Measurements from ENCODE around the gene ZNF45.

Gene ZNF45

DNA sequence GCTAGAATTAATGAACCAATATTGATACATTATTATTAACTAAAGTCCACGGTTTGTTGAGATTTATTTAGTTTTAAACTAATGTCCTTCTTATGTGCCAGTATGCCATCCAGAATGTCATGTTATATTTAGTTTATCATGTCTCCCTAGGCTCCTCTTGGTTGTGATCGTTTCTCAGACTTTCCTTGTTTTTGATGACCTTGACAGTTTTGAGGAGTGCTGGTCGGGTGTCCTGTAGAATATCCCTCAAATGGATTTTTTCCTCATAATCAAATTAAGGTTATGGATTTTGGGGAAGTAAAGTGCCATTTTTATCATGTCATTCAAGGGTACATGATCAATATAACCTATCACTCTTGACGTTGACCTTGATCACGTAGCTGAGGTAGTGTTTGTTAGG is 6.1 kb upstream of the ZNF45 start:
- TF ChIP-seq JUND (IDR thresholded peaks at IDR 0.05; ENCODE audit: low read depth), result no peak
- in situ Hi-C loops (cut with HindIII; ENCODE audit: low pct_unique_long_range_greater_than_20kb, low sequenced_read_pairs), result no loop called here
- DNase-seq (ENCODE audit: low read depth in 1 of 2, low spot score in 1 of 2), result no peak

DNA sequence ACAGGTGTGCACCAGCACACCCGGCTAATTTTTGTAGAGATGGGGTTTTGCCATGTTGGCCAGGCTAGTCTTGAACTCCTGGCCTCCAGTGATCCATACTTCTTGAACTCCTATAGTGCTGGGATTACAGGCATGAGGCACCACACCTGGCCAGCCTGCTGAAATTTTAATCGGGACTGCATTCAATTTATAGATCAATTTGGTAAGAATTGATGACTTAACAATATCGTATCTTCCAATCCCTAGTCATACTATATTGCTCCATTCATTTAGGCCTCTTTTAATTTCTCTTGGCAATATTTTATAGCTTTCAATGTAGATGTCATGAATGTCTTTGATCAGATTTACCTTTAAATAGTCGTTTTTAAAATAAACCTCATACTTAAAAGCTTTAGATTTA is 5.6 kb upstream of the ZNF45 start:
- DNase-seq (ENCODE audit: low read depth in 1 of 2, low spot score in 1 of 2), result no peak
- in situ Hi-C loops (cut with HindIII; ENCODE audit: low pct_unique_long_range_greater_than_20kb, low sequenced_read_pairs), result no loop called here
- no peak for TF ChIP-seq JUND (IDR thresholded peaks at IDR 0.05; ENCODE audit: low read depth)

DNA sequence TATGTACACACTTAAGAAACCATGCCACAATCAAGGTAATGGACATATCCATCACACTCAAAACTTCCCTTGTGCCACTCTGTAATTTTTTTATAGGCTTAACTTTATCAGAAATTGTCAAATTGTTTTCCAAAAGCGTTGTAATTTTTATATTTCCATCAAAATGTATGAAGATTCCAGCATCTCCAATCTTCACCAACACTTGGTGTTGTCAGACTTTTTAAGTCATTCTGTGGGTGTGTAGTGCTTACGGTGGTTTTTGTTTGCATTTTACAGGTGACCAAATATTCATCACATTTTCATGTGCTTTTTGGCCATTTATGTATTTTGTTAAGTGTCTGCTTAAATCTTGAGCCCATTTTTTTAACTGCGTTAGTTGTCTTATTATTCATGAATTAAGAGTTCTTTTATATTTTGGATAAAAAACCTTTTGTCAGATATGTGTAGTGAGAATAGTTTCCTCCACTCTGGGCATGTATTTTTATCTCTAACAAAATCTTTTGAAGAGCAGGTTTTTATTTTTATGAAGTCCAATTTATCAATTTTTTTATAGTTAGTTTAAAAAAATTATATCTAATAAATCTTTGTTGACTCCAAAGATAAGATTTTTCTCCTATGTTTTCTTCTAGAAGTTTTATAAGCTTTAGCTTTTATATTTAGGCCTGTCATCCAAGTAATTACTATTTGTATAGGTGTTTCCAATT is 4.6 kb upstream of the ZNF45 start:
- no peak for DNase-seq (ENCODE audit: low read depth in 1 of 2, low spot score in 1 of 2)
- in situ Hi-C loops (cut with HindIII; ENCODE audit: low pct_unique_long_range_greater_than_20kb, low sequenced_read_pairs), result no loop called here
- no peak for TF ChIP-seq JUND (IDR thresholded peaks at IDR 0.05; ENCODE audit: low read depth)

DNA sequence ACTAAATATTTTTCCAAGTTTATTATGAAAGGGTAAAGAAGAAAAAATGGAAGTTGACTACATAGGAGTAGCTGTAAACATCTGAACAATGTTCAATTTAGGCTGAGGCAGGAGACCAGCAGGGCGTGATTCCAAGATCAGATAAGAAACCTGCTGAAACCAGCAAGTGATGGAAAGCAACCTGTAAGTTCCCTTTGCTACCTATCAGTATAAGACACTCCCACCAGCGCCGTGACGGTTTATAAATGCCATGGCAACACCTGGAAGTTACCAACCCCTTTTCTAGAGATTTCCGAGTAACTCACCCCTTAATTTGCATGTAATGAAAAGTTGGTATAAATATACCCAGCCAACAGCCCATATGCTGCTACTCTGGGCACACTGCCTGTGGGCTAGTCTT is 1.1 kb upstream of the ZNF45 start:
- peak in 1 of 2 experiments; percentile 27 for DNase-seq (ENCODE audit: low read depth in 1 of 2, low spot score in 1 of 2)
- in situ Hi-C loops (cut with HindIII; ENCODE audit: low pct_unique_long_range_greater_than_20kb, low sequenced_read_pairs), result no loop called here

GRCh38 chr19:43934055-43934984 is 762 bp downstream of the ZNF45 start:
- no peak for TF ChIP-seq JUND (IDR thresholded peaks at IDR 0.05; ENCODE audit: low read depth)
- DNase-seq (ENCODE audit: low read depth in 1 of 2, low spot score in 1 of 2), result no peak
- in situ Hi-C loops (cut with HindIII; ENCODE audit: low pct_unique_long_range_greater_than_20kb, low sequenced_read_pairs), result no loop called here

More for the DNA sequence above, 1.1 kb upstream of the ZNF45 start:
- TF ChIP-seq JUND (IDR thresholded peaks at IDR 0.05; ENCODE audit: low read depth), result no peak

DNA sequence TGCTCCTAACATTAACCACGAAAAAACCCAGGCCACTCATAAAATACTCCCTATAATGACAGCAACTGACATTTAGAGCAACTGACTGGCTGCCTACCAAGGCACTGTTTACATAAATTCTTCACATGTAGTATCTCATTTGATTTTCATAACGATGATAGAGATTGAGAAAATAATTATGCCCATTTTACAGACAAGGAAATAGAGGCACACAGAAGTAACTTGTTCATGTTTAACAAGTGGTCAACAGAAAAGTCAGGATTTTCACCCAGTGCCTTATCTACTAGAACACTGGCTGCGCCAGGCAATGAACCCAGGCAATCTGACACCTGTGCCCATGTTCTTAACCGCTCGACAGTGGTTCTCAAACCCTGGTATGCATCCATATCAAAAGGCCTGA is 6.3 kb downstream of the ZNF45 start:
- DNase-seq (ENCODE audit: low read depth in 1 of 2, low spot score in 1 of 2), result no peak
- TF ChIP-seq JUND (IDR thresholded peaks at IDR 0.05; ENCODE audit: low read depth), result no peak
- in situ Hi-C loops (cut with HindIII; ENCODE audit: low pct_unique_long_range_greater_than_20kb, low sequenced_read_pairs), result no loop called here

GRCh38 chr19:43923875-43924274 is 11.2 kb downstream of the ZNF45 start:
- no peak for DNase-seq (ENCODE audit: low read depth in 1 of 2, low spot score in 1 of 2)
- in situ Hi-C loops (cut with HindIII; ENCODE audit: low pct_unique_long_range_greater_than_20kb, low sequenced_read_pairs), result no loop called here
- TF ChIP-seq JUND (IDR thresholded peaks at IDR 0.05; ENCODE audit: low read depth), result no peak

- in situ Hi-C loops (cut with HindIII; ENCODE audit: low pct_unique_long_range_greater_than_20kb, low sequenced_read_pairs), result no loop called here
Measured at GRCh38 chr19:43914051-43914450, 21.0 kb downstream of the ZNF45 start.

DNA sequence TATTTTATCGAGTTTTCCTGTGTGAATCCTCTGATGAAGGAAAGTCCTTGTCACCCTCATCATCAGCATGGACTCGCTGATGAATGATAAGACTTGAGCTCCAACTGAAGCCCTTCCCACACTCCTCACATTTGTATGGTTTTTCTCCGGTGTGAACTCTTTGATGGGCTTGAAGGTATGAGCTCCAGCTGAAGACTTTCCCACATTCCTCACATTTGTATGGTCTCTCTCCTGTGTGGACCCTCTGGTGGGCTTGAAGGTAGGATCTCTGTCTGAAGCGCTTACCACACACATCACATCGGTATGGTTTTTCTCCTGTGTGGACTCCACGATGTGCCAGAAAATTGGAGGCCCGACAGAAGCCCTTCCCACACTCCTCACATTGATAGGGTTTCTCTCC is 21.7 kb downstream of the ZNF45 start:
- DNase-seq (ENCODE audit: low read depth in 1 of 2, low spot score in 1 of 2), result no peak
- in situ Hi-C loops (cut with HindIII; ENCODE audit: low pct_unique_long_range_greater_than_20kb, low sequenced_read_pairs), result no loop called here
- no peak for TF ChIP-seq JUND (IDR thresholded peaks at IDR 0.05; ENCODE audit: low read depth)

More at GRCh38 chr19:43914051-43914450, 21.0 kb downstream of the ZNF45 start:
- DNase-seq (ENCODE audit: low read depth in 1 of 2, low spot score in 1 of 2), result no peak
- no peak for TF ChIP-seq JUND (IDR thresholded peaks at IDR 0.05; ENCODE audit: low read depth)

- no peak for TF ChIP-seq JUND (IDR thresholded peaks at IDR 0.05; ENCODE audit: low read depth)
- no peak for DNase-seq (ENCODE audit: low read depth in 1 of 2, low spot score in 1 of 2)
- in situ Hi-C loops (cut with HindIII; ENCODE audit: low pct_unique_long_range_greater_than_20kb, low sequenced_read_pairs), result no loop called here
Measured at GRCh38 chr19:43910884-43911283, 24.2 kb downstream of the ZNF45 start.

- TF ChIP-seq JUND (IDR thresholded peaks at IDR 0.05; ENCODE audit: low read depth), result no peak
- no peak for DNase-seq (ENCODE audit: low read depth in 1 of 2, low spot score in 1 of 2)
- in situ Hi-C loops (cut with HindIII; ENCODE audit: low pct_unique_long_range_greater_than_20kb, low sequenced_read_pairs), result no loop called here
Measured at GRCh38 chr19:43908659-43909058, 26.4 kb downstream of the ZNF45 start.

GRCh38 chr19:43906774-43907173 is 28.3 kb downstream of the ZNF45 start:
- no peak for TF ChIP-seq JUND (IDR thresholded peaks at IDR 0.05; ENCODE audit: low read depth)
- in situ Hi-C loops (cut with HindIII; ENCODE audit: low pct_unique_long_range_greater_than_20kb, low sequenced_read_pairs), result no loop called here
- no peak for DNase-seq (ENCODE audit: low read depth in 1 of 2, low spot score in 1 of 2)

GRCh38 chr19:43905897-43906296 is 29.2 kb downstream of the ZNF45 start:
- DNase-seq (ENCODE audit: low read depth in 1 of 2, low spot score in 1 of 2), result no peak
- in situ Hi-C loops (cut with HindIII; ENCODE audit: low pct_unique_long_range_greater_than_20kb, low sequenced_read_pairs), result no loop called here
- TF ChIP-seq JUND (IDR thresholded peaks at IDR 0.05; ENCODE audit: low read depth), result no peak

Measured in T47D (cell line).